Prostate gland (tissue), 2 donors: Measurements from ENCODE around the gene TSHZ2.
"Not testable (repeated sequence)": the region's sequence is repeated elsewhere in the genome, so short reads cannot be mapped to it uniquely, and the experiment has no call there.

Experiments used
- POLR2A ChIP-seq: fragments of 450-650 bp; IDR thresholded peaks from one replicate; pipeline ENCODE4 v1.6.1; 2016; ENCODE audit warnings: antibody characterized with exemption, mild to moderate bottlenecking
- TF ChIP-seq, protein P1 (sequence below), 4 experiments: fragments of 200-600 bp in 2 of 4; fragments of 450-650 bp in 2 of 4; sonication (generic) in 2 of 4; IDR thresholded peaks; 1 replicate in 3 of 4; 2 replicates in 1 of 4; pipeline ENCODE4 v1.5.1; 2016 to 2019; ENCODE audit warnings: antibody characterized with exemption in 4 of 4, mild to moderate bottlenecking in 2 of 4, moderate library complexity in 2 of 4

- not testable (repeated sequence) for TF ChIP-seq POLR2A
- TF ChIP-seq, protein P1, sequence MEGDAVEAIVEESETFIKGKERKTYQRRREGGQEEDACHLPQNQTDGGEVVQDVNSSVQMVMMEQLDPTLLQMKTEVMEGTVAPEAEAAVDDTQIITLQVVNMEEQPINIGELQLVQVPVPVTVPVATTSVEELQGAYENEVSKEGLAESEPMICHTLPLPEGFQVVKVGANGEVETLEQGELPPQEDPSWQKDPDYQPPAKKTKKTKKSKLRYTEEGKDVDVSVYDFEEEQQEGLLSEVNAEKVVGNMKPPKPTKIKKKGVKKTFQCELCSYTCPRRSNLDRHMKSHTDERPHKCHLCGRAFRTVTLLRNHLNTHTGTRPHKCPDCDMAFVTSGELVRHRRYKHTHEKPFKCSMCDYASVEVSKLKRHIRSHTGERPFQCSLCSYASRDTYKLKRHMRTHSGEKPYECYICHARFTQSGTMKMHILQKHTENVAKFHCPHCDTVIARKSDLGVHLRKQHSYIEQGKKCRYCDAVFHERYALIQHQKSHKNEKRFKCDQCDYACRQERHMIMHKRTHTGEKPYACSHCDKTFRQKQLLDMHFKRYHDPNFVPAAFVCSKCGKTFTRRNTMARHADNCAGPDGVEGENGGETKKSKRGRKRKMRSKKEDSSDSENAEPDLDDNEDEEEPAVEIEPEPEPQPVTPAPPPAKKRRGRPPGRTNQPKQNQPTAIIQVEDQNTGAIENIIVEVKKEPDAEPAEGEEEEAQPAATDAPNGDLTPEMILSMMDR (IDR thresholded peaks at IDR 0.05), result not testable (repeated sequence)
These were observed 531.9 kb downstream of the TSHZ2 start for GRCh38 chr20:53504106-53504505.
